ENCODE measurements around the gene LUZP2.

LUZP2 gene

DNA sequence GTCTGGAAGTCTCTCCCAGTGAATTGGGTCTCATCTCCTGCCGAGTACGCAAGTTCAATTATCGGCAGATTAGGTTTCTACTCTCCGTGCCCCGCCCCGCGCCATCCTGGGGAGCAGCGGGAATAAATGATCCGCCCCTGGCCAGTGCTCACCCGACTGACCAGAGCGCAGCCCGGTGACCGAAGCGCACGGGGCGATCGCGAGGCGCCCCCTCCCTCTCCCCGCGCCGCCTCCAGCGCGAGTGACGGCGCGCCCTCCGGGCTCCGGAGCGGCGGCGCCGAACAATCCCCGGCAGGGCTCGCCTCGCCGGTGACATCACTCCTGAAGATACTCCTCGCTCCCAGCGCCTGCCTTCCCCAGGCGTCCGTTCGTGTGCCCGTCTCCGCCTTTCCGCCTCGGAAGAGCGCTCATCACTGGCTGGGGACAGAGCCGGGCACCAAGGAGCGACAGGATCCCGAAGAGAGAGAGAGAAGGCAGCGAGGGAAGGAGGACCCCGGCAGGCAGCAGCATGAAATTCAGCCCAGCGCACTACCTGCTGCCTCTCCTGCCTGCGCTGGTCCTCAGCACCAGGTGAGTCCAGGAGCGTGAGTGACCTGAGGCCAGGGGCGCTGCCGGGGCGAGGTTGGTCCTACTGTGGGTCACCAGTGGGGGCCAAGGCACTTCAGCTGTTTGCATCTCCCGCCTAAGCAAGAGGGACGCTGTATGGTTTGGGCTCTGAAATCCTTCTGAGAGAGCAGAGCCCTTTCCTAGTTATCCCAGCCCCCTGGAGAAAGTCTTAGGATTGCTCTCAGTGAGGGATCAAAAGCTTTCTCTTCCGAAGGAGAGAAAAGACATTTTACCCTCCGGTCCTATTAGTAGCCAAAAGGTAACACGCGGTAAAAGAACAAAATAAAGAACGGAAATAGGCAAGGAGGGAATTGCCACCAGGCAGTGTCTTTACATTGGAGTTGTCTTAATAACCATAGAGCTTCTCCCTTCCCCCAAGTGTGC is at the start of gene LUZP2:
Gene LUZP2 (plus strand): TSS at position 318 of the 990 bp plus-strand sequence.
- DNase-seq: no peak

DNA sequence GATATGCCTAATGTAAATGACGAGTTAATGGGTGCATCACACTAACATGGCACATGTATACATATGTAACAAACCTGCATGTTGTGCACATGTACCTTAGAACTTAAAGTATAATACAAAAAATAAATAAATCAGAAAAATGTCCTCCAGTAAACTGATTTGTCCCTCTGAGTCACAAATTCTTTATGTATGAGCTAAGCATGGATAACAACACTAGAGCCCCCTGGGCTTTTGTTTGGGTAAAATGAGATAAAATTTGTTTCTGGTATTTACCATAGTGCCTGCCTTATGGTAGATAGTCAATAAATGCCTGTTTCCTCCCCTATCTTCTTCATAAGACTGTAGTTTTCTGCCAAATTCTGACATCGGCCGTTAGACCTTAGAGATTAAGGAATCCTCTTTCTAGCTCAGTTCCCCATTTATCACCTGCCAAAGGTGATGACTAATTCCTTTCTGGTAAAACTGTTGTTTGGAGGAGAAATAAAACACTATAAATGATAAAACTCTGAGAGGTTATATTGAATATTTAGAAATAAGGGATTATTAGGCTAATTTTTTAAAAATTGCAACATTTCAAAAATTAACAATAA is 43.6 kb upstream of the LUZP2 start:
- no peak for DNase-seq

DNA sequence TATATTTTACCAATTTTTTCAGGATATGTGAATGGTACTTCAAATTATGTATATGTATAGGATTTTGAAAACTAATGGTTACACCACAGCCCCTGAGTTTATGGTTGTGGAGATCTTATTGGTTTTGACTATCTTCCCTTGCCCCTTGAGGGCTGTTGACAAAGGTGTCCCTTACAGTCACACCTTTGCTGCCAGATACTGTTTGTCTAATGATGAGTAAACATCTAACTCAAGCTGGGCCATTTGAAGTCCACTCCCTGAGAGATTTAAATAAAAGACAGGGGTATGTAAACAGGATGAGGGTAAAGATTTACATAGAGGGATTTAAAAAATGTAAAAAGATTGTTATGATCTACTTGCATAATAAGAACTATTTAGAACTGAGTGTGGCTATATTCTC is 38.9 kb upstream of the LUZP2 start:
- DNase-seq: no peak

DNA sequence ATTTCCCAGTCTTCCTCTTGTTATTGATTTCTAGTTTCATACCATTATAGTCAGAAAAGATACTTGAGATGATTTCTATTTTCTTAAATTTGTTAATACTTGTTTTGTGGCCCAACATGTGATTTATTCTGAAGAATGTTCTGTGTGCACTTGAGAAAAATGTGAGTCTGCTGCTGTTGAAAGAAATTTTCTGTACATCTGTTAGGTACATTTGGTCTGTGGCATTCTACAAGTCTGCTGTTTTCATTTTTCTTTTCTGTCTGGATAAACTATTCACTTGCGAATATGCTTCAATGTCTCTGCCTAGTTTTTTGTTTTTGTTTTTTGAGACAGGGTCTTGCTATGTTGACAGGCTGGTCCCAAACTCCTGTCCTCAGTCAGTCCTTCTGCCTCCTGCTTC is 26.4 kb upstream of the LUZP2 start:
- no peak for DNase-seq

- no peak for DNase-seq
Observed at GRCh38 chr11:24471084-24471483, 25.8 kb upstream of the LUZP2 start.

GRCh38 chr11:24478718-24479117 is 18.1 kb upstream of the LUZP2 start:
- DNase-seq: no peak

GRCh38 chr11:24489477-24489876 is 7.4 kb upstream of the LUZP2 start:
- DNase-seq: no peak

- no peak for DNase-seq
Observed at GRCh38 chr11:24496386-24496735, 492 bp upstream of the LUZP2 start.

- no peak for DNase-seq
Observed at GRCh38 chr11:24497831-24498230, 978 bp downstream of the LUZP2 start.

DNA sequence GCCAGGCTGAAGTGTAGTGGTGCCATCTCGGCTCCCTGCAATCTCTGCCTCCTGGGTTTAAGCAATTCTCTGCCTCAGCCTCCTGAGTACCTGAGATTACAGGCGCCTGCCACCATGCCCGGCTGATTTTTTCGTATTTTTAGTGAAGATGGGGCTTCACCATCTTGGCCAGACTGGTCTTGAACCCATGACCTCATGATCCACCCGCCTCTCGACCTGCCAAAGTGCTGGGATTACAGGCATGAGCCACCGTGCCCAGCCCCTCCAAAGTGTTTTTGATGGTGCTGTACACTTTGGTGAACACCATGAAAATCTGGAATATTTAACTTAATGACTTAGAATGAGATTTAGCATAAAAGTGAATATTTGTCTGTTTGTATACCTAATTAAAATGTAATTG is 5.6 kb downstream of the LUZP2 start:
- no peak for DNase-seq

DNA sequence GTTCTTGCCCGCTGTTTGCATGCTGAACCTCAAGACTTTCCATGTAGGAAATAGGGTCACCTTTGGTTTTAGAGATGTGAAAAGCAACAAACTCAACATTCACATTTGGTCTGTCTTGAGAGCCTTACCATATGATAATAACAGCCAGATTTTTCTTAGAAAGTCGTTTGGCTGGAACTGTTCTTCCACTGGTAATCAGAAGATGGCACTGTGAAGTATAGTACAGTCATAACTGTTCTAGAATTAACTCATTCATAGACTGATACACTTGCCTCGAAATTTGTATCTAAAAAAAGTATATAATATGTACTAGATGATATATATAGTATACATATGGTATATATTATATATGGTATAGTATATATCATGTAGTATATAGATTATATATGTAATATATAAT is 12.3 kb downstream of the LUZP2 start:
- no peak for DNase-seq

DNA sequence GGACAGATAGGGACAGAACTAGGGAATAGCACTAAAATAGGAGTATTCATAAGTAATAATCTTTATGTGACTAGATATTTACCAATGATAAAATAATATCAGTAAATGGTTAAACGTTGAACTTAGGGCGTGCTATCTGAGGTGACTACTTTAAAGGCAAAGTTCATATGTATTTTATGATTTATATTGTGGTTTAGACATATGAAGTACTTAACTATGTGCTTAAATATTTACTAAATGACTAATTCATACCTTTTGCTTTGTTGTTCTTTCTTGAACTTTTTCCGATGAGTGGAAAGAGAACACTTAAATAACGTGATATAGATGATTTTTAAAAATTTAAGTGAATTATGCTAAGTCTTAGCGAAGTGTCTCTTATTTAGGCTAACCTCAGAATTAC is 14.7 kb downstream of the LUZP2 start:
- DNase-seq: no peak

DNA sequence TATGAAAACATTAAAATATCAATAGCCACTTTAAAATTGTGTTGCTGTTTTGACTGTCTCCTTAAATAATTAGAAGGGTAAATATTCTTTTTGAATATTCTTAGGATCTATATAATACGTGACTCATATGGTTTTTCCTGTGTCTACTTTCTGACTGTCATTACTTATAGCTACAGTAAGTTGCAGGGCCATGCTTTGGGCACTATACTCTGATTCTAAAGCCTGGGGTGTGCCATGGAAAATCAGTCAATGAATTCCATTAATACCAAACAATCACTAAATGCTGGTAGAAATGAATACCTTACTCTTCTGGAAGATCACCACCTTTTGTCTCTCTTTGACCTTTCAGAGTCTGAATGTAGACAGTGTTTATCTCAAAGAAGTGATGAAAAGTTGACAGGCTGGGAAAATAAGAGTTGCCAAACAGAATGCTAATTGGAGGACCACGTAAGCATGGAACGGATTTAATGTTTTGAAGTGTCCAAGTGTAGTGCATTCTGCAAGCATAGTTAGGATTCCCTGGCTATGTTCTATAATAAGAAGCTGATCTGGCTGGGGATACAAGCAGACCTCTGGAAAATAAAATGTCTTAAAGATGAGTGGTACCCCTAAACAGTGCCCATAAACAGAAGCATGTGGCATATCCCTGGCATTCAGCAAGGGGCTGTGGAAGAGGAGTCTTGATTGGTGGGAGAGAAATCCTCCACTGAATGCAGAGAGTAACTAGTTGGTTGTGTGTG is 16.8 kb downstream of the LUZP2 start:
- DNase-seq: no peak

DNA sequence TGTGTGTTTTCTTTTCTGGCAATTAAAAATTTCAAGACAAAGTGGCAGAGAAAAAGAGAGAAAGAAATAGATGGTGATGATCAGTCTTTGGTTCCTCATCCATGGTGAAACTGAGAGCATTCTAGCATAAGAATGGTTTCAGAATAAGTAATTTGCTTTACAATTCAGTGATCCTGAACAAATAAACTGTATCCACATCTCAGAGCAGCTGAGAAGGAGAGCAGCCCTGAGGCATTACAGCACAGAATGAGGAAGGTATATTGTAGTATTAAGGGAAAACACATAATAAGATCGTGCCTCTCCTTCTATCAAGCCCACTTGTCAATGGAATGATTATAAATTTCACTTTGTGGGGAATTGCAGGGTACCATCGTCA is 17.4 kb downstream of the LUZP2 start:
- no peak for DNase-seq

GRCh38 chr11:24515632-24516031 is 18.8 kb downstream of the LUZP2 start:
- DNase-seq: no peak

DNA sequence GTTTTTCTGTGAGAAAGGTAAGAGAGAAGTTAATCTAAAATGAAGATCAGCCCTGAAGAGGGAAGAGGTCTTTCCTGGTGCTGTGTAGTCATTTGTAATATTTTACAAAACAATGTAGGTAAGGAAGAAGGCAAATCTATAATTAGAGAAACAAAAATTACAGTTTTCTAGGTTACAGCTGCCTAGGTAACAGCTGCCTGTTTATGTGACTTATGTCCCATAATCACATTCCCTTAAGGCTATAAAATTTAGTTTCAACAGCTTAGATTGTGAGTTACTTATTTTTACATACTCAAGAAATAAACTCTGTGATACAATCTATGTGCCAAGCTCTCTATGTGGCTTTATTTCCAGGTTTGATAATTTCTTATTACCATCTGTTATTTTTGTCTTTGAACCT is 19.8 kb downstream of the LUZP2 start:
- DNase-seq: no peak

- DNase-seq: no peak
Observed at GRCh38 chr11:24521601-24522000, 24.7 kb downstream of the LUZP2 start.

- no peak for DNase-seq
Observed at GRCh38 chr11:24524156-24524555, 27.3 kb downstream of the LUZP2 start.

DNA sequence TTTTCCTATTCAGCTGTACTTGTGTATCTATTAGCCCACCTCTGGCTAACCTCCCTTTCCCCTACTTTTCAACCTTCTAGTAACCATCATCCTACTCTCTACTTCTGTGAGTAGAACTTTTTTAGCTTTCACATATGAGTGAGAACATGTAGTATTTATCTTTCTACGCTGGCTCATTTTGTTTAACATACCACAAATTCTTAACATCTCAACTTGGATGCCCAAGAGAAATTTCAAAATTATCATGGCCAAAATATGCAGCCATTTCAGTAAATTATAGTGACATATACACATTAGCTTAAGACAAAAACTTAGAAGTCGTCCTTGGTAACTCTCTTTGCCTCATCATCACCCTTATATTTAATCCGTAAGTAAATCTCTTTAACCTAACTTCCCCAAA is 34.7 kb downstream of the LUZP2 start:
- no peak for DNase-seq

DNA sequence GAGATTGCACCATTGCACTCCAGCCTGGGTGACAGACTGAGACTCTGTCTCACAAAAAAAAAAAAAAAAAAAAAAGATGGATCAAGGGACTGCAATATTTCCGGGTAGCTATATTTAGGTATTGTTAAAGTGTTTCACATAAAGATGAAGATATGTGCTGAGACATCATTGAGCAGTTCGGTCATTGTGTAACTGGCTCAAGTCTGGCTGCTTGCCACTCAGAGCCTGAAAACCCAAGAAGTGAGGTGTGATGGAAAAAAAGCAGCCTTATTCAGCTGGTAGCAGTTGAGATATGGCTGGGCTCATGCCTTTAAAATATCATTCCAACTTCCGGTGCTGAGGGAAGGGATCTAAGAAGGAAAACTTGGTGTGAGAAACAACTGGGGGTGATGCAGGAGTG is 46.9 kb downstream of the LUZP2 start:
- DNase-seq: no peak

- no peak for DNase-seq
Observed at GRCh38 chr11:24556693-24557092, 59.8 kb downstream of the LUZP2 start.

DNA sequence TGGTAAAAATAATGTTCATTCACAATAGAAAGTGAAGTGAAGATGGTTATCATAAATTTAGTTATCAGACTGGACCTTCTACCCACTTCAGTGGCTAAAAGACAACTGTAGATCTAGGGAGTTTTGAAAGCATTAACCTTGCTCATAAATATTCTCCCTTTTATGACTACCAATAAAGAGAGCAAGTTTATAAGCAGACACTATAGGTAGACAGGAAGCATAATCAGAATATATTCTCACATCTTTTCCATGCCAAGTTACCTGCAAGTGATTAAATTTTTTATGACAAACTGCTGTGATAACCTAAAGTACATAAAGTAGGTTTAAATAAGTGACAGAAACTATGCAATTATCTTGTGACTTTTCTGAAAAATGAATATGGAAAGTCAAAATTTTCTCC is 62.5 kb downstream of the LUZP2 start:
- DNase-seq: no peak

- DNase-seq: no peak
Observed at GRCh38 chr11:24560324-24560723, 63.5 kb downstream of the LUZP2 start.

DNA sequence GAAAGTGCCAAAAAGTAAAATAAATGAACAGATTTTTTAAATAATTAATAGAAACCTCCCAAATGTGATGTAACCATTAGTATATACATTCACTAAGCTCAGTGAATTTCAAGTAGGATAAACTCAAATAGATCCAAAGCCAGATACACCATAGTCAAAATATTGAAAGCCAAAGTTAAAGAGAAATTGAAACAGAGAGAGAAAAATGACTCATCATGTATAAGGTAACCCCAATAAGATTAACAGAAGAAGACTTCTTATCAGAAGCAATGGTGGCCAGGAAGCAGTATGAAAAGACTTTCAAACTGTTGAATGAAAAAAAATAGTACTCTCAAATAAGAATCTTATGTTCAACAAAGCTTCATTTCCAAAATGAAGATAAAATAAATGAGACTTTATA is 70.5 kb downstream of the LUZP2 start:
- DNase-seq: no peak

Measured in activated CD8-positive, alpha-beta memory T cell treated with anti-CD3 and anti-CD28 coated beads, Interleukin-2, amount 50 U/mL, for 4 hours (primary cell).